DMS153 treated with DMSO at 0.1 percent for 48 hours (cell line): ENCODE measurements around the gene C3AR1.
"Not testable (repeated sequence)": the region's sequence is repeated elsewhere in the genome, so short reads cannot be mapped to it uniquely, and the experiment has no call there.

ENCODE experiments used
- DNase-seq: peaks from one replicate; lab custom pipeline; 2025; ENCODE audit not compliant: unreplicated experiment; lab: John Stamatoyannopoulos, UW

C3AR1 gene

DNA sequence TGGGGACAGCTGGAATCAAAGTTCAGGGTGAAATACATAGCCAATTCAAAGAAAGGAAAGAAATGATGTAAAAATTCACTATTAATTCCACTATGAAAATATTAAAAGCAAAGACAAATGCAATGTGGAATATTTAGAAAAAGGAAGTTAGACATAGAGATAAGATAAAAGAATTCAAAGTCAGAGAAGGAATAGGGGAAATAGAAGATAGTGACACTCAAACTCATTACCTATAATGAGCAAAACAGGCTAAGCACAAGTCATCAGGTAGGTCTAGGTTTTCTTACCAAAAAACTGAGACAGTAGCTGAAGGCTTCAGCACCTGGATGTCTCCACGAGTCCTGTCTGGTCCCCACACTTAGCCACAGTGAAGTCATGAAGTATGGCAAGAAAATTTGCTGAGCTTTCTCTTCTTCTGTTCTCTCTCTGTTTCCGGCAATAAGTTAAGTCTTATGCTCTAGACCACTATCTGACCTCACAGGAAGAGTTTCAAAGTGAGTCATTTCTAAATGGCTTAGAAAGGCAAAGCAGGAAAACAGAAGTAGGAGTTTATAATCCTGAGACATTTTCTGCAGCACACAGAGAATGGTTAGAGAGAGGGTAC is at the start of gene C3AR1:
C3AR1 (minus strand) TSS at position 369 of the 604 bp plus-strand sequence. CDS start 6,174 bp downstream, outside the sequence.
- DNase-seq = no peak

DNA sequence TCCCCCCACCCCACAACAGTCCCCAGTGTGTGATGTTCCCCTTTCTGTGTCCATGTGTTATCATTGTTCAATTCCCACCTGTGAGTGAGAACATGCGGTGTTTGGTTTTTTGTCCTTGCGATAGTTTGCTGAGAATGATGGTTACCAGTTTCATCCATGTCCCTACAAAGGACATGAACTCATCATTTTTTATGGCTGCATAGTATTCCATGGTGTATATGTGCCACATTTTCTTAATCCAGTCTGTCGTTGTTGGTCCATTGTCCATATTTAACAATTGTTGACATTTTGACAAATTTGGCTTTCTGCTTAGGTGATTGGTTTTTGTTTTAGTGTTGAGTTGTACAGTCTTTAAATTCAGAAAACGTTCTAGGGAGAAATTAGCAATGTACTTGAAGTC is 47.0 kb upstream of the C3AR1 start:
- DNase-seq = not testable (repeated sequence)

DNA sequence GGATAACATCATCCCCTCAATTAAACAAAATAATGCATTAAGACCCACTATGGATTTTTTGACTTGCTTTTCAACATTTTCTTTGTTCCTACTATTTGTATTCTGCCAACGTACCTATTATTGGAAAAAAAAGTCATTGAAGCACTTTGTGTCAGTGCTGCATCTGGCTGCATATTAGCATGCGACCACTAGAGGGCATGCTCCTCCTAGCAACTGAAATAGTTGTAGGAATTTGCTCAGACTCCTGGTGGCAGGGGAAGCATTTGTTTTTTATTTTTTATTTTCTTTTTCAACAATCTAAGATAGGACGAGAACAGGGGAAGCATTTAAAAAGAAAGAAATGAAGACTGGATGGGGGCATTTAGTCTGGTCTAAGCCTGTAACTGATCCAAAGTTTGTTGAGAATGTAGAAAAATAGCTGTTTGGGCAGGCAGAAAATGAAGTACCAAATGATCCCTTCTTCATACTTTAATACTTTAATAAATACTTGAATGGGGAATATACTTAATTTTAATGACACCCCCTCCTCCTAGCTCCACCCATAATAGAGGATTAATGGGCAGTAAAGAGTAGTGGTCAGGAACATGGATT is 42.7 kb upstream of the C3AR1 start:
- peak; percentile 16 for DNase-seq

DNA sequence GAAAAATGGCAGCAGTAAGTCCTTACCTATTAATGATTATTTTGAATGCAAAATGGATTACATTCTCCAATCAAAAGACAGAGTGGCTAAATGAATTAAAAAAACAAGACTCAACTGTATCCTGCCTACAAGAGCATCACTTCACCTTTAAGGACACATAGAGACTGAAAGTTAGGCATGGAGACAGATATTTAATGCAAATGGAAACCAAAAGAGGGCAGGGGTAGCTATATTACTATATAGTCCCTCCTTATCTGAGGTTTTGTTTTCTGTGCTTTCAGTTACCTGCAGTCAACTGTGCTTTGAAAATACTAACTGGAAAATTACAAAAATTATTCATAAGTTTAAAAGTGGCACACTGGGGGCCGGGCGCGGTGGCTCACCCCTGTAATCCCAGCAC is 33.1 kb upstream of the C3AR1 start:
- no peak for DNase-seq

DNA sequence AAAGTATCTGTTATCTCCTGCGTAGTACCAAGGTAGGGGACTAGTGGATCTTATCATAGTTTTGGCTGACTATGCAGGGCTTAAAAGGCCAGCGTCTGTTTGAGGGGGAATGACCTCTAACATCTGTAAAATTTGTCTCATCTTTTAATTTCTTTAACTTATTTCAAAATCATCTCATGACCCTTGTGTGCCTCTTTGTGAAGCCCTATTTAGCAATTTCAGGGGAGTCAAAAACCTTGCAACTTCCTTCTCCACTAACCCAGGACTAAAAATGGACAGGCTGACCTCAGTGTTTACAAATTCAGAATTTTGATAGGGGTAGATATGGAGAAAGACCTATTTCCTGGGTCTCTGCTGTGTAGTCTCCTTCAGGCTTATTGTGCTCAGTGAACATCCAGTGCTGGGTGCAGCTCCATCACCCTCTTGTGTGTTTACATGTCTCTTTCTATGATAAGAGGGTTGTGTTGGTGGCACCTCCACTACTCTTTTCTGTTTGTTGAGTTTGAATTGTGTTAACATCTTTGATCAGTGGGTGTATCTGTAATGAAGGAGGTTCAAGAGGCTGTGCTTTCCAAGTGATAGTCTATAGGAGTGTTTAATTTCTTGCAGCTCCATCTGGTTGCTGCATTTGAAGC is 30.2 kb upstream of the C3AR1 start:
- DNase-seq = no peak

DNA sequence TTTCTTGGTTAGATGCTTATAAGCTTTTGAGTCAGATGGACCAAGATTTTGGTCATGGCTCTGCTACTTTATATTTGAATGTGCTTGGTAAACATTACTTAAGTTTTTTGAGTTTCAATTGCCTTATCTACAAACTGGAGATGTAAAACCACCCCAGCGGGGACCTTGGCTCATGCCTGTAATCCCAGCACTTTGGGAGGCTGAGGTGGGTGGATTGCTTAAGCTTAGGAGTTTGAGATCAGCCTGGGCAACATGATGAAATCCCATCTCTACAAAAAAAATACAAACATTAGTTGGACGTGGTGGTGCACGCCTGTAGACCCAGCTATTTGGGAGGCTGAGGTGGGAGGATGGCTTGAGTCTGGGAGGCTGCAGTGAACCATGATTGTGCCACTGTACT is 27.1 kb upstream of the C3AR1 start:
- no peak for DNase-seq

DNA sequence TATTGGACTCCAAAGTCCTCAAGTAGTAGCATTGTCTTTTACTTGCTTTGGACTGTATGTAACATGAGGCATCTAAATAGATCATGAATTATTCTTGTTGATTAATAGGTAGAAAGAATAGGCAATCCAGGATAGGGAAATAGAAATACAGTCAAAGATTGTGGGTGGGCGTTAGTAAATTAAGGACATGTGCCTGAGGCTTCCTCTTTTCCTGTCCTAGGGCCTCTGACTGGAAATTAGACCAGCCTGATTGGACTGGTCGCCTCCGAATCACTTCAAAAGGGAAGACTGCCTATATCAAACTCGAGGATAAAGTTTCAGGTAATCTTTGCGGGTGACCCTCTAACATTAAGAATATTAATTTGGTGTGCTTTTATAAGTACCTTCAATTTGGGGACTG is 23.6 kb upstream of the C3AR1 start:
- no peak for DNase-seq

DNA sequence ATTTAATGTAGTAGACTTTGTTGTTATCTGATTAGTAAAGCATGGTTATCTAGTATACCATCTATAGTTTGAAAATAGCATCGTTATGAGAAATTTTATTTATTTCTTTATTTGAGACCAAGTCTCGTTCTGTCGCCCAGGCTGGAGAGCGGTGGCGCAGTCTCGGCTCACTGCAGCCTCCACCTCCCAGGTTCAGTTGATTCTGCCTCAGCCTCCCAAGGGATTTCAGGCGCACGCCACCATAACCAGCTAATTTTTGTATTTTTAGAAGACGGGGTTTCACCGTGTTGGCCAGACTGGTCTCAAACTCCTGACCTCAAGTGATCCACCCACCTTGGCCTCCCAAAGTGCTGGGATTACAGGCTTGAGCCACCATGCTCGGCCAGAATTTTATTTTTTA is 23.1 kb upstream of the C3AR1 start:
- not testable (repeated sequence) for DNase-seq

DNA sequence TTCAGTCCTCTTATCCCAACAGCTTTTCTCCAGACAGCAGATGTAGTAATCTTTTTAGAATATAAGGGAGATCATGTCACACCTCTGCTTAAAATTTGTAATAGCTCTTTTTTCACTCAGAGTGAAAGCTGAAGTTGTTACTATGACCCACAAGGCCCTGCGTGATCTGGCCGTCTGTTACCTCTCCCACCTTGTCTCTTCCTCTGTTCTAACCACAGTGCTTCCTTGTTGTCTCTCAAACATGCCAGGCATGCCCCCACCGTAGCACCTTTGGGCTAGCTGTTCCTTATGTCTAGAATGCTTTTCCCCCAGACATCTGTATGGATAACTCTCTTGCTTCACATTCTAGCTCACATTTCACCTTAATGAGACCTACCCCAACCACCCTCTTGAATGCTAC is 22.4 kb upstream of the C3AR1 start:
- no peak for DNase-seq

DNA sequence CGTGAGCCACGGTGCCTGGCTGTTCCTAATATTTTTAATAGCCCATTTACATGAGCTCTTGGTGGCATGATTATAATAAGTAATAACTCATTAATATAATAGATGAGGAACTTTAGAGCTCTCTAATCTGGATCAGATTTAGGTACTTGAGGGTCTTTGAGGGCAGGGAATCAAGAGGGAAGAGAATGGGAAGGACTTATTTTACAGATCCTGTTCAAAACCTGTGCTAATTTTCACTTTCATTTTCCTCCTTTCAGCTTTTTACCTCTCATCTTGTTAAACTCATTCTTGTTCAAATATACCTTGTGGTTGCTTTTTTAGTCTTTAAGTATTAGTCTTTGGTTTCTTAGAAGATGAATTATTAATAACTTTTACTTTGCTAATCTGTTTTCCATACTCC is 21.5 kb upstream of the C3AR1 start:
- DNase-seq = no peak

DNA sequence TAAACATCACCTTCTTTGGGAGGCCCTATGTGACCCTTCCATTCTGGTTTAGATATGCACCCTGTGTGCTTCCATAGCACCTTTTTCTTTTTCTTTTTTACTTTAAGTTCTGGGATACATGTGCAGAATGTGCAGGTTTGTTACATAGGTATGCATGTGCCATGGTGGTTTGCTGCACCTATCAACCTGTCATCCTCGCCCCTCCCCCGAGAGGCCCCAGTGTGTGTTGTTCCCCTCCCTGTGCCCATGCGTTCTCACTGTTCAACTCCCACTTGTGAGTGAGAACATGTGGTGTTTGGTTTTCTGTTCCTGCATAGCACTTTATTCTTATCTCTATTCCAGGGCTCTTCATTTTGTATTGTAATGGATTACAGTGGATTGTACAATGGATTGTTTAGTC is 18.2 kb upstream of the C3AR1 start:
- DNase-seq = not testable (repeated sequence)

DNA sequence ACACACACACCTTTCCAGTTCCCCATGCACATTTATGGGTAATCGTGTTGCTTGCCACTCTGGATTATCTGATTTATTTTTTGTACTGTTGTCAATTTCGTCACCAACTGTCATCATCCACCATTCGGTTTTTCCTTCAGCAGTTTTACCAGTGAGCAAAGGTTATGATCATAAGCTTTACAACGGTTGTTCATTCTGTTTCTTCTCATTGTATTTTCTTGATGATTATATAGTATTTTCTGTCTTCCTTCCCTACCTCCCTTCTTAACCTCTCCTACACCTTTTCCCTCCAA is 16.6 kb upstream of the C3AR1 start:
- DNase-seq = no peak

DNA sequence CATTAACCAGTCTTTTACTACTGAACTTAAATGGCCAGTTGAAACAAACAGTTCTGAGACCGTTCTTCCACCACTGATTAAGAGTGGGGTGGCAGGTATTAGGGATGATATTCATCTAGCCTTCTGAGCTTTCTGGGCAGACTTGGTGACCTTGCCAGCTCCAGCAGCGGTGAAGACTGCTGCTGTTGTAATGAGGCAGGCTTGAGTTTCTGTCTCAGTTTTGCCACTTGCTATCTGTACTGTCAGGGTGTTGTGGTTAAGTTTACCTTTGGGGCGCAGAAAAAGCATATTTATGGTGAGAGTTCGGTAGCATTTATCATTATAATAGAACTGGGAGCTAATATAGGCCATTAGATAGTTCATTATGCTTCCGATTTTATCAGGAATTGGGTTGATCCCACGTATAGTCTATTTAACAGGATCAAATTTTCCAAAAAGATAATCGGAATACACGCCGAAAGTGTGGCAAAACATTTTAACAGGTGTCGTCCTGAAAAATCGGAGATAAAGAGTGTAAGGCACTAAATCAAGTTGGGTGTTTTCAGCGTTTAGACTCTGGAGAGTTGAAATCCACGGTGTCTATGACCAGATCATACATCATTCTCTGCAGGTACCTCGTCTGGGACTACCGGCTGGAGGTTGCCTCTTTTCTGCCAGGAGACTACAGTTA is 15.2 kb upstream of the C3AR1 start:
- DNase-seq = no peak

DNA sequence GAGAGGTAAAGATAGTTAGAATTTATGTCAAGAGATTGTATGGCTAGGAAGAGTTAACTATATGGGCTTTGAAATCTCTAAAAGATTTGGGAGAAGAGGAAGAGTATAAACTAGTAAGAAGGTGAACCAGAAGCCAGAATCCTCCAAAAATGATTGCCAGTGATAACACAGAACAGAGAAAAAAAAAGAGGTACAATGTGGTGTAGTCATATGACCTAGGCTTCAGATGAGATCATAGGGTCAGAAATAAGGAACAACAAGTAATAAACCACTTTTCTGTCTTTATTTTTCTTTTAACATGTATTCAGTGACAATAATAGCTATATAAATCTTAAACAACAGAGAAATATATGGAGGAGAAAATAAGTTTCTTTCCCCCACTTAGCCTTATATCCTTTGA is 14.0 kb upstream of the C3AR1 start:
- DNase-seq = no peak

DNA sequence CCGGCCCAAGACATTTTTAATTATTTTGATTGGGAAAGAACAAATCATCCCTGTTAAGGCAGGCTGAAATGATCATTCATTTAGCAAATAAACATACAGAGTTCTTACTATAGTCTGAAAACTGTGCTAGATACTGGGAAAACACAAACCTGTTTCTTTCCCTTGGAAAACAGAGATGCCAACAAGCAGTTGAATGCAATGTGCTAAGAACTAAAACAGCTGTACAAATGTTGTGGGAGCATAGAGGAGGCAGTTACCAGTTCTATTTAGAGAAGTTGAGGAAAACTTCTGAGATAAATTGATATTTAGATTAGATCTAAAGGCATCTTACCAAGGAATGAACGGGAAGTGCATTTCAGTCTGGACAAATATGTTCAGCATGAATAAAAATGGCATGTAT is 12.8 kb upstream of the C3AR1 start:
- DNase-seq = no peak

DNA sequence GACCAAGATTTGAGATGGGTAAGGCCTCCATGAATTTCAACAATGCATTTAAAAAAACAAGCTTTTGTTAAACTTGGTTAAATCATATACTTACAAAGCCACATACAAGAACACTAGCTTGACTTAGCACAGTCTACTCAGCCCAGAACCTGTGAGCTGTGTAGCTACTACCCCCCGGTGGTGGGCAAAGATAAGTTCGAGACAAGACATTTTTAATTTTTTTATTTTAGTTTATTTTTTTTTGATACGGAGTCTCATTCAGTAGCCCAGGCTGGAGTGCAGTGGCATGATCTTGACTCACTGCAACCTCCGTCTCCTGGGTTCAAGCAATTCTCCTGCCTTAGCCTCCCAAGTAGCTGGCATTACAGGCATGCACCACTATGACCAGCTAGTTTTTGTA is 12.2 kb upstream of the C3AR1 start:
- peak; percentile 10 for DNase-seq

DNA sequence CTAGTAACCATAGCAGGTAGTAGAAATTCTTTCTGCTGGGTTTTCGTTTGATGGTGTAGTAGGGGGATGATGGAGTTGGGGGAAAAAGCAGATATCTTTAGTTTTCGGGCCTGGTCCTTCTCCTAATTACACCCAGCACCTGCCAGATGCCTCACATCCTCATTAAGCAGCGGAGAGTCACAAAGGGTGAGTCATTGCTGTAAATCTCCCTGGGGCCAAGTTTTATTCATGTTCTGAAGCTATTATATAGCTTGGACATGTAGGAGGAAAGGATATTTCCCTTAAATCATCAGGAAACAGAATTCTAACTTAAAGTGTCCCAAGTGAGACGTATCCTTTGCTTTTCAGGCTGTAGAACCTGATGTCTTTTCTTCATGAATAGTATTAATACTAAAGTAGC is 11.0 kb upstream of the C3AR1 start:
- no peak for DNase-seq

DNA sequence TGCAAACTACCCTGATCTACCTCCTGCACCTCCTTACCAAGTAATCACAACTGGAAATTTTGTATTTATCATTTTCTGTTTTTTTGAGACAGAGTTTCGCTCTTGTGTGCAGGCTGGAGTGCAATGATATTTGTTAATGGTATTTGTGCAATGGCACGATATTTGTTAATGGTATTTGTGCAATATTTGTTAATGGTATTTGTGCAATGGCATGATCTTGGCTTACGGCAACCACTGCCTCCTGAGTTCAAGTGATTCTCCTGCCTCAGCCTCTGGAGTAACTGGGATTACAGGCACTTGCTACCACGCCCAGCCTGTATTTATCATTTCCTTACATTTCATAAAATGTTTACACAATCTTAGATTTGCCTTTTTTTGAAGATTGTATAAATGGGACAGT is 10.2 kb upstream of the C3AR1 start:
- DNase-seq = no peak

DNA sequence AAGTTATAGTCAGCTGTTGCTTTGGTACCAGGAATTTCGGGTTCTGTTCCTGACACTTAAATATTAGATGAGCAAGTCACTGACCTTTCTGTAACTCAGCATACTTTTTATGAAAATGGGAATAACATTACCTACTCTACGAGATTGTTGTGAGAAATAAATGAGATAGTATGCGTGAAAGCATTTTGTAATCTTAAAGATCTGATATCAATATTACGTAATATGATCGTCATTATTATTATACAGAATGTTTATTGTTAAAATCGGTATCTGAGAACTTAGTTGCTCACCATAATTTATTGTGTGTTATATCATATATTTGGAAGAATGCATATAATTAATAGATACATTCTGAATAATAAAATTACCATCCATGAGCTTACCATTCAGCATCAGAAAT is 9.8 kb upstream of the C3AR1 start:
- no peak for DNase-seq

DNA sequence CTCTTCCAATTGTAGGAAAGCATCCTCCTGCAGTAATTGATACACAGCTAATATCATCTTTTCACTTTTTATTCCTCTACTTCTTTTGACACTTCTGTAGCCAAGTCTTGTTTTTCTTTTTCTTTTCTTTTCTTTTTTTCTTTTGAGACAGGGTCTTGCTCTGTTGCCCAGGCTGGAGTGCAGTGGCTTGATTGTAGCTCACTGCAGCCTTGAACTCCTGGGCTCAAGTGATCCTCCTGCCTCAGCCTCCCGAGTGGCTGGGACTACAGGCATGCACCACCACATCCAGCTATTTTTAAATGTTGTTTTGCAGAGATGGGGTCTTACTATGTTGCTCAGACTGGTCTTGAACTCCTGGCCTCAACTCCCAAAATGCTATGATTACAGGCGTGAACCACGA is 5.7 kb upstream of the C3AR1 start:
- not testable (repeated sequence) for DNase-seq

DNA sequence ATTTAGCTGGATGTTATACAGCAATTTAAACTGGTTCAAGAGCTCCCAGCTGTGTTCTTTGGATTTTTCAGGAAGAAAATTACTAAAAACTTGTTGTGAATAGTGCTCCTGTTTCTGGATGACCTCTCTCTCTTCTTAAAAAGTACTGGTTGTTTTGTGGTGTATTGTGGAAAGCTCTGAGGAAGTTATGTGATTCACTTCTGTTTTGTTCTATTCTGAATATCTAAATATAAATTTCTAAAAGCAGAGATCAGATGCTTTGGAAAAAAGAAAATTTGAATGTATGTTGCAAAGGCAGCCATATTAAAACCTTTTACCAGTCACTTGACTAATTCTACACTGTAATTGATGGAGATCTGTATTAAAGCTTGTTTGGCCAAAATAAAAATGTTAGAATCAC is 3.4 kb upstream of the C3AR1 start:
- DNase-seq = no peak

DNA sequence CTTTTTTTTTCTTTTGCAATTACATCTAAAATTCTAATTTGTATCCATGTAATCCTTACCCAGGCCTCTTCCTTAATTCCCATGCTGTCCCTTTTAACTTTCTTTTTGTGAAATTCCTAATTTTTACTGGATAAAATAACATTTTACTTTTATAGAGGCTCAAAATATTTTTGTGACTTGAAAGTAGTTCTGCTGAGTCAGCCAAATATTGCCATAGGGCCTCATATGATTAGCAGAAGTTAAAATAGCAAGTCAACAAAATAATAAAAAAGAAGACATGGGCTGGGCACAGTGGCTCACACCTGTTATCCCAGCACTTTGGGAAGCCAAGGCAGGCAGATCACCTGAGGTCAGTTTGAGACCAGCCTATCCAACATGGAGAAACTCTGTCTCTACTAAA is 2.0 kb downstream of the C3AR1 start:
- no peak for DNase-seq
